IMR-90 (cell line): ENCODE data around the gene COX6A2. TPM values are rescaled to one million over a fixed set of nuclear protein-coding genes. Genes with fewer than 3 reads are reported as not detected.

Experiments used
- ATAC-seq: fragments of 200-7000 bp; cut with Tn5 transposase; 2 replicates; pipeline ENCODE4 v1.9.1; 2020; ENCODE audit warnings: low read depth, mild to moderate bottlenecking, moderate library complexity
- BruUV-seq: library from RNA; stranded (reverse); fragments of 400-500 nt; replicated peaks from 2 replicates; lab custom pipeline; 2021; lab: Mats Ljungman, UMichigan
- CTCF ChIA-PET: fragments of 300-600 bp; formaldehyde crosslinking; extraction: SDS; loops from one replicate; lab custom pipeline; 2021; ENCODE audit warnings: antibody characterized with exemption; lab: Yijun Ruan, JAX
- POLR2A ChIA-PET: fragments of 300-600 bp; sonication (Branson Sonifier 250); formaldehyde crosslinking; loops from one replicate; lab custom pipeline; 2022; ENCODE audit warnings: antibody characterized with exemption; ENCODE audit not compliant: unreplicated experiment; lab: Charles Lee
- DNase-seq: peaks from one replicate; pipeline ENCODE4 v3.0.0; 2013
- H2AFZ ChIP-seq: replicated peaks from 2 replicates; pipeline ENCODE3; 2013; ENCODE audit warnings: low read length, mild to moderate bottlenecking; ENCODE audit not compliant: poor library complexity
- H2AK5ac ChIP-seq: 2 replicates; pipeline ENCODE4 v1.6.1; 2013; ENCODE audit warnings: low read depth, low read length, inconsistent platforms
- H2AK9ac ChIP-seq: replicated peaks from 2 replicates; pipeline ENCODE3; 2013; ENCODE audit warnings: mild to moderate bottlenecking, low read depth, low read length, moderate library complexity; ENCODE audit not compliant: poor library complexity
- H2BK120ac ChIP-seq: 2 replicates; pipeline ENCODE4 v1.6.1; 2013; ENCODE audit warnings: low read depth, low read length, inconsistent platforms
- H2BK15ac ChIP-seq: 3 replicates; pipeline ENCODE4 v1.6.1; 2013; ENCODE audit warnings: low read depth, low read length, inconsistent platforms
- H2BK20ac ChIP-seq: 2 replicates; pipeline ENCODE4 v1.6.1; 2013; ENCODE audit warnings: low read depth, mild to moderate bottlenecking, inconsistent platforms, low read length, moderate library complexity
- H2BK5ac ChIP-seq: 2 replicates; pipeline ENCODE4 v1.6.1; 2013; ENCODE audit warnings: mild to moderate bottlenecking, low read depth, low read length, inconsistent platforms; ENCODE audit not compliant: poor library complexity, severe bottlenecking
- H3K14ac ChIP-seq: replicated peaks from 2 replicates; pipeline ENCODE4 v1.6.1; 2013; ENCODE audit warnings: low read depth, low read length, inconsistent platforms
- H3K18ac ChIP-seq: 2 replicates; pipeline ENCODE4 v1.6.1; 2013; ENCODE audit warnings: low read depth, low read length, control low read depth
- H3K23ac ChIP-seq: 2 replicates; pipeline ENCODE4 v1.6.1; 2013; ENCODE audit warnings: low read depth, low read length, inconsistent platforms
- H3K27ac ChIP-seq: 2 replicates; pipeline ENCODE4 v1.5.1; 2013; ENCODE audit warnings: mild to moderate bottlenecking, control low read depth, low read length; ENCODE audit not compliant: insufficient read depth
- H3K27me3 ChIP-seq: 2 replicates; pipeline ENCODE4 v1.6.1; 2013; ENCODE audit warnings: low read length; ENCODE audit not compliant: control insufficient read depth, insufficient read depth
- H3K36me3 ChIP-seq: 2 replicates; pipeline ENCODE4 v1.6.1; 2013; ENCODE audit warnings: low read length, mixed read lengths; ENCODE audit not compliant: control insufficient read depth, insufficient read depth
- H3K4ac ChIP-seq: 2 replicates; pipeline ENCODE4 v1.6.1; 2013; ENCODE audit warnings: low read depth, low read length, inconsistent platforms
- H3K4me1 ChIP-seq: 2 replicates; pipeline ENCODE4 v1.6.1; 2013; ENCODE audit warnings: low read length, mixed read lengths; ENCODE audit not compliant: control insufficient read depth, insufficient read depth
- H3K4me2 ChIP-seq: 2 replicates; pipeline ENCODE4 v1.6.1; 2013; ENCODE audit warnings: low read depth, mild to moderate bottlenecking, control low read depth, low read length, moderate library complexity
- H3K4me3 ChIP-seq: 2 replicates; pipeline ENCODE4 v1.5.1; 2013; ENCODE audit warnings: low read depth, mild to moderate bottlenecking, control low read depth, low read length, moderate library complexity; ENCODE audit not compliant: insufficient read depth
- H3K56ac ChIP-seq: 2 replicates; pipeline ENCODE4 v1.6.1; 2013; ENCODE audit warnings: low read length, inconsistent platforms; ENCODE audit not compliant: insufficient read depth; ENCODE audit errors: extremely low read depth
- H3K79me1 ChIP-seq, 2 experiments: 2 replicates each; pipeline ENCODE4 v1.6.1; 2013; ENCODE audit warnings: low read length in 2 of 2, inconsistent platforms in 1 of 2, low read depth in 1 of 2
- H3K9ac ChIP-seq: 2 replicates; pipeline ENCODE4 v1.6.1; 2013; ENCODE audit warnings: low read depth, low read length, control low read depth
- H3K9me1 ChIP-seq: 2 replicates; pipeline ENCODE4 v1.6.1; 2013; ENCODE audit warnings: low read length, inconsistent platforms; ENCODE audit not compliant: insufficient read depth
- H3K9me3 ChIP-seq: 2 replicates; pipeline ENCODE4 v1.6.1; 2013; ENCODE audit warnings: low read length; ENCODE audit not compliant: control insufficient read depth, insufficient read depth
- H4K20me1 ChIP-seq: 2 replicates; pipeline ENCODE4 v1.6.1; 2013; ENCODE audit warnings: low read length, inconsistent platforms; ENCODE audit not compliant: insufficient read depth
- H4K5ac ChIP-seq: 2 replicates; pipeline ENCODE4 v1.6.1; 2013; ENCODE audit warnings: mild to moderate bottlenecking, low read depth, low read length, control low read depth
- H4K8ac ChIP-seq, 2 experiments: 2 replicates each; pipeline ENCODE4 v1.6.1; 2013; ENCODE audit warnings: low read depth in 2 of 2, low read length in 2 of 2, control low read depth in 1 of 2, inconsistent platforms in 1 of 2
- H4K91ac ChIP-seq: 2 replicates; pipeline ENCODE4 v1.6.1; 2013; ENCODE audit warnings: low read depth, low read length, inconsistent platforms; ENCODE audit not compliant: insufficient read depth
- BHLHE40 ChIP-seq: fragments of 150-350 bp; IDR thresholded peaks from 2 replicates; pipeline ENCODE4 v1.6.1; 2016; ENCODE audit warnings: mild to moderate bottlenecking, low read depth, low read length
- CTCF ChIP-seq: conservative IDR thresholded peaks from 2 replicates; pipeline ENCODE4 v1.5.1; 2012; ENCODE audit warnings: mild to moderate bottlenecking, low read depth, low read length, improper control_type of control experiment
- MAFK ChIP-seq: IDR thresholded peaks from 2 replicates; pipeline ENCODE4 v1.6.1; 2012; ENCODE audit warnings: low read depth, low read length, improper control_type of control experiment
- MAZ ChIP-seq: IDR thresholded peaks from 2 replicates; pipeline ENCODE4 v1.6.1; 2012; ENCODE audit warnings: low read depth, mild to moderate bottlenecking, low read length, improper control_type of control experiment, moderate library complexity, borderline replicate concordance
- RAD21 ChIP-seq: IDR thresholded peaks from 2 replicates; pipeline ENCODE4 v1.6.1; 2012; ENCODE audit warnings: low read length, improper control_type of control experiment
- RCOR1 ChIP-seq: IDR thresholded peaks from 2 replicates; pipeline ENCODE4 v1.6.1; 2012; ENCODE audit warnings: mild to moderate bottlenecking, low read length, improper control_type of control experiment; ENCODE audit not compliant: insufficient replicate concordance
- RFX5 ChIP-seq: IDR thresholded peaks from 2 replicates; pipeline ENCODE4 v1.8.0; 2012; ENCODE audit warnings: low read depth, mild to moderate bottlenecking, low read length, moderate library complexity
- SMC3 ChIP-seq: fragments of 150-350 bp; IDR thresholded peaks from 2 replicates; pipeline ENCODE4 v1.6.1; 2016; ENCODE audit warnings: low read depth, mild to moderate bottlenecking, antibody characterized with exemption, low read length, moderate library complexity
- WGBS, 2 experiments: methylation state at CpG; one replicate each; pipeline versions ENCODE4 v1.1.5 to v1.1.7; 2013; ENCODE audit warnings: missing lambda C conversion rate in 2 of 2; ENCODE audit not compliant: insufficient read length in 1 of 2; ENCODE audit errors: extremely low coverage in 2 of 2; 5-methylcytosine and 5-hydroxymethylcytosine counted together
- dilution Hi-C: fragments of 300-500 bp; cut with HindIII; formaldehyde crosslinking; loops from one replicate; pipeline ENCODE4 v1.14.3; 2018; ENCODE audit warnings: low sequenced_read_pairs; ENCODE audit not compliant: unreplicated experiment
- in situ Hi-C: fragments of 300-500 bp; cut with MboI; formaldehyde crosslinking; loops from 3 replicates; pipeline ENCODE4 v1.14.3; 2019; ENCODE audit warnings: low sequenced_read_pairs, inconsistent platforms, mixed read lengths
- intact Hi-C: fragments of 100-400 bp; cut with micrococcal nuclease; formaldehyde crosslinking; loops from 2 replicates; pipeline ENCODE4 v1.10.0; 2022
- polyA plus RNA-seq, 3 experiments: library from polyadenylated mRNA; depleted of rRNA; stranded (reverse); fragments of >200 nt; gene quantifications; 2 replicates each; pipeline ENCODE4 v1.2.3, GENCODE V29; 2012; ENCODE audit warnings: low replicate concordance in 1 of 3
- total RNA-seq: library from RNA; depleted of rRNA; stranded (reverse); fragments of >200 nt; gene quantifications from 2 replicates; pipeline ENCODE4 v1.2.3, GENCODE V29; 2012
- TF ChIP-seq, protein P1 (sequence below): fragments of 150-350 bp; IDR thresholded peaks from 2 replicates; pipeline ENCODE4 v1.6.1; 2017; ENCODE audit warnings: mild to moderate bottlenecking, antibody characterized with exemption, low read length, low read depth

The COX6A2 gene
- total and polyA plus RNA-seq, 2 of the 4 experiments (the other 2 are of a cell fraction) = not detected

DNA sequence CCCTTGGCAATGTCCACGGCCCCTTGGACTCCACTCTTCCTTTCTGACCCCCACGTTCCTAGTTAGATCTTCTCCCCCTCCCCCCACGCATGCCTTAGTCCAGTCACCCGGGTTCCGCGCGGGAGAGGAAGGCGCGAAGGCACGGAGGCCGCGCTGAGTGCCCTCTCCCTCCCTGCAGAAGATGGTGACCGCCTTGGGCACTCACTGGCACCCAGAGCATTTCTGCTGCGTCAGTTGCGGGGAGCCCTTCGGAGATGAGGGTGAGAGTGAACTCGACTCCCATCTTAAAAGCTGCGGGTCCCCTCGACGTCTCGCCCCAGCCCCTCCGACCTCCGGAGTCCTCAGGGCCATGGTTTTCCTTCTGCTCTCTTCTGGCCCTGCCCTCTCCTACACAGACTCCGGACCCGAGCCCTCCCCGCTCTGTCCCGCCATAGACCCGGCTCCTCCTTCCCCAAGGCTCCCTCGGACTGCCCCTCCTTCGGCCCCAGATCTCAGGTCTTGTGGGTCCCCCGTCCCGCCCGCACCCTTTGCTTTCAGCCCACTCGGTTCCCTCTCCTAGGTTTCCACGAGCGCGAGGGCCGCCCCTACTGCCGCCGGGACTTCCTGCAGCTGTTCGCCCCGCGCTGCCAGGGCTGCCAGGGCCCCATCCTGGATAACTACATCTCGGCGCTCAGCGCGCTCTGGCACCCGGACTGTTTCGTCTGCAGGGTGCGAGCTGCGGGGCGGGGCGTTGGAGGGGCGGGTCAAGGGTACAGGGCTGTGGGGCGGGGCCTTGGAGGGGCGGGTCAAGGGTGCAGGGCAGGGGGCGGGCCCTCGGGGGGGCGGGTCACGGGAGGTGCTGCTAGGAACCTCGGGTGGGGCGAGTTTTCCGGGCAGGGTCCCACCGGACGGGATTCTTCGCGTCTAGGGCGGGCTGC, 48.4 kb upstream of the COX6A2 start:
- CTCF ChIA-PET = no interaction called here

More for the DNA sequence above, 48.4 kb upstream of the COX6A2 start:
- H4K20me1 ChIP-seq = peaks cover 66% of the 10 kb centered on the region
- no peak overlapping the region for H3K4me3 ChIP-seq
- ATAC-seq (no peak), DNase-seq (no peak)
- no peak overlapping the region for H3K9ac ChIP-seq
- peaks cover 16 to 59% of the 10 kb centered on the region in 2 experiments; a peak in 3 of 4 replicates for H3K79me1 ChIP-seq
- no peak overlapping the region for H2BK120ac ChIP-seq
- no peak overlapping the region for H3K4me2 ChIP-seq
- in situ Hi-C loops (no loop called here), intact Hi-C loops (no loop called here), dilution Hi-C loops (no loop called here)
- H4K91ac ChIP-seq = no peak overlapping the region
- H3K56ac ChIP-seq = no peak overlapping the region
- POLR2A ChIA-PET = no interaction called here
- H3K18ac ChIP-seq = no peak overlapping the region
- no peak overlapping the region for H3K27ac ChIP-seq
- peaks cover 56% of the 10 kb centered on the region for H3K36me3 ChIP-seq
- no peak overlapping the region for H2BK15ac ChIP-seq
- H3K9me1 ChIP-seq = peaks cover 21% of the 10 kb centered on the region
- no peaks in the 10 kb centered on the region for H3K9me3 ChIP-seq
- no peak for TF ChIP-seq MAZ
- TF ChIP-seq RFX5 = no peak
- no peak for TF ChIP-seq RCOR1
- no peak for TF ChIP-seq SMC3
- TF ChIP-seq, protein P1, sequence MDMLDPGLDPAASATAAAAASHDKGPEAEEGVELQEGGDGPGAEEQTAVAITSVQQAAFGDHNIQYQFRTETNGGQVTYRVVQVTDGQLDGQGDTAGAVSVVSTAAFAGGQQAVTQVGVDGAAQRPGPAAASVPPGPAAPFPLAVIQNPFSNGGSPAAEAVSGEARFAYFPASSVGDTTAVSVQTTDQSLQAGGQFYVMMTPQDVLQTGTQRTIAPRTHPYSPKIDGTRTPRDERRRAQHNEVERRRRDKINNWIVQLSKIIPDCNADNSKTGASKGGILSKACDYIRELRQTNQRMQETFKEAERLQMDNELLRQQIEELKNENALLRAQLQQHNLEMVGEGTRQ = no peak
- no peak for TF ChIP-seq MAFK
- no peak for TF ChIP-seq BHLHE40
- no peak for TF ChIP-seq CTCF
- TF ChIP-seq RAD21 = no peak
- no peaks in the 10 kb centered on the region for H3K27me3 ChIP-seq
- no peak overlapping the region for H2AK5ac ChIP-seq
- 78% methylated on average over 20 of the region's 68 CpGs; no CpG with 5 or more reads in 1 of the 2 experiments for WGBS, 2 experiments
- H4K5ac ChIP-seq = no peak overlapping the region
- no peak overlapping the region for H3K14ac ChIP-seq
- no peak overlapping the region for H2BK20ac ChIP-seq
- H2AK9ac ChIP-seq = no peak overlapping the region
- H2BK5ac ChIP-seq = no peak overlapping the region
- no peak overlapping the region for H2AFZ ChIP-seq
- BruUV-seq = no TSS peak
- no peak overlapping the region for H4K8ac ChIP-seq
- H3K23ac ChIP-seq = no peak overlapping the region
- no peak overlapping the region for H3K4ac ChIP-seq
- peaks cover 6% of the 10 kb centered on the region; the same call in 1 of the 2 replicates for H3K4me1 ChIP-seq
